H1 (cell line): ENCODE data around the gene TFCP2L1. TPM values are rescaled to one million over a fixed set of nuclear protein-coding genes. Genes with fewer than 3 reads are reported as not detected.

Source experiments
- ATF3 ChIP-seq: IDR thresholded peaks from 2 replicates; pipeline ENCODE4 v1.6.1; 2011; ENCODE audit warnings: low read depth, mild to moderate bottlenecking, low read length; ENCODE audit not compliant: insufficient read depth
- CEBPB ChIP-seq: IDR thresholded peaks from 2 replicates; pipeline ENCODE4 v1.6.1; 2012; ENCODE audit warnings: low read depth, low read length
- CHD7 ChIP-seq: fragments of 300-600 bp; sonication (generic); IDR thresholded peaks from 2 replicates; pipeline ENCODE4 v1.7.1; 2012; ENCODE audit warnings: low read length, moderate library complexity, mild to moderate bottlenecking, inconsistent platforms; ENCODE audit not compliant: insufficient replicate concordance
- GABPA ChIP-seq: IDR thresholded peaks from 2 replicates; pipeline ENCODE4 v1.6.1; 2011; ENCODE audit warnings: mild to moderate bottlenecking, low read length, moderate library complexity, borderline replicate concordance; ENCODE audit not compliant: insufficient read depth
- POLR2A ChIP-seq, 2 experiments: IDR thresholded peaks; 1 replicate in 1 of 2; 2 replicates in 1 of 2; pipeline ENCODE4 v1.6.1; 2011; ENCODE audit warnings: low read depth in 2 of 2, low read length in 2 of 2, mild to moderate bottlenecking in 2 of 2; ENCODE audit errors: control extremely low read depth in 1 of 2
- SP1 ChIP-seq: IDR thresholded peaks from 2 replicates; pipeline ENCODE4 v1.6.1; 2011; ENCODE audit warnings: low read depth, low read length
- TAF7 ChIP-seq: optimal IDR thresholded peaks from 2 replicates; pipeline ENCODE3; 2011; ENCODE audit warnings: low read depth, mild to moderate bottlenecking, inconsistent platforms, low read length, moderate library complexity, borderline replicate concordance
- polyA plus RNA-seq, 7 experiments: library from polyadenylated mRNA; depleted of rRNA in 3 of 7; stranded (reverse) in 5 of 7; unstranded in 2 of 7; fragments of >200 nt in 5 of 7; fragments of 200-250 nt in 2 of 7; gene quantifications; 1 replicate in 5 of 7; 2 replicates in 1 of 7; 4 replicates in 1 of 7; pipeline versions ENCODE4 v1.2.1 to v1.2.3, GENCODE V29; 2011 to 2013; ENCODE audit warnings: missing spikeins in 2 of 7, mixed read lengths in 2 of 7
- total RNA-seq: library from RNA; stranded (reverse); fragmentation: NEBNext Ultra II Directional; extraction: Animal tissue kit (Norgen Biotek cat#: 25700); gene quantifications from 2 replicates; pipeline ENCODE4 v1.2.1, GENCODE V29; 2021

TFCP2L1 gene
- total and polyA plus RNA-seq, 2 of the 8 experiments (the other 6 are each of a cell fraction or from before 2014, with no cell fraction given) = 1.5 to 3.8 TPM

GRCh38 chr2:121200011-121200347 lies 85.0 kb downstream of the TFCP2L1 start (continued):
- TF ChIP-seq CHD7 (no peak), SP1 (no peak), TAF7 (no peak), ATF3 (no peak), GABPA (no peak), CEBPB (no peak), POLR2A (IDR thresholded peaks at IDR 0.05; ENCODE audit: control extremely low read depth in 1 of 2, low read depth in 2 of 2, low read length in 2 of 2) (no peak)
